WTC11 (cell line): Measurements from ENCODE around the gene ZNF439.

ENCODE experiments used
- ATF2 ChIP-seq: sonication (generic); formaldehyde crosslinking; IDR thresholded peaks from 2 replicates; pipeline ENCODE4 v1.8.1; 2022; ENCODE audit warnings: low read depth, missing genetic modification reagents, borderline replicate concordance
- ATF3 ChIP-seq: sonication (generic); formaldehyde crosslinking; conservative IDR thresholded peaks from 2 replicates; pipeline ENCODE4 v1.8.1; 2022; ENCODE audit warnings: mild to moderate bottlenecking, missing genetic modification reagents
- CBFB ChIP-seq: sonication (generic); formaldehyde crosslinking; IDR thresholded peaks from 2 replicates; pipeline ENCODE4 v1.8.1; 2022; ENCODE audit warnings: mild to moderate bottlenecking, low read depth, missing genetic modification reagents
- CTCF ChIP-seq: fragments of 200-600 bp; IDR thresholded peaks from 2 replicates; pipeline ENCODE4 v1.8.0; 2022; ENCODE audit warnings: antibody characterized with exemption
- ELF4 ChIP-seq: sonication (generic); formaldehyde crosslinking; IDR thresholded peaks from 2 replicates; pipeline ENCODE4 v1.8.1; 2022; ENCODE audit warnings: low read depth, mild to moderate bottlenecking, moderate library complexity, missing genetic modification reagents
- JUN ChIP-seq: sonication (generic); formaldehyde crosslinking; IDR thresholded peaks from 2 replicates; pipeline ENCODE4 v1.8.0; 2023; ENCODE audit warnings: mild to moderate bottlenecking, missing genetic modification reagents
- MLX ChIP-seq: sonication (generic); formaldehyde crosslinking; IDR thresholded peaks from 2 replicates; pipeline ENCODE4 v1.8.1; 2023; ENCODE audit warnings: mild to moderate bottlenecking, missing genetic modification reagents, moderate library complexity
- PRDM15 ChIP-seq: sonication (generic); formaldehyde crosslinking; IDR thresholded peaks from 2 replicates; pipeline ENCODE4 v1.8.0; 2022; ENCODE audit warnings: missing genetic modification reagents
- SOX15 ChIP-seq: fragments of 250-450 bp; sonication (Bioruptor Pico); IDR thresholded peaks from 2 replicates; pipeline ENCODE4 v1.9.0; 2021; ENCODE audit warnings: mild to moderate bottlenecking
- TEAD1 ChIP-seq: sonication (generic); formaldehyde crosslinking; IDR thresholded peaks from 2 replicates; pipeline ENCODE4 v1.8.0; 2022; ENCODE audit warnings: mild to moderate bottlenecking, missing genetic modification reagents
- USF1 ChIP-seq: sonication (generic); formaldehyde crosslinking; IDR thresholded peaks from 2 replicates; pipeline ENCODE4 v1.8.0; 2022; ENCODE audit warnings: mild to moderate bottlenecking, missing genetic modification reagents
- USF2 ChIP-seq: sonication (generic); formaldehyde crosslinking; IDR thresholded peaks from 2 replicates; pipeline ENCODE4 v1.8.1; 2023; ENCODE audit warnings: mild to moderate bottlenecking, missing genetic modification reagents, moderate library complexity
- ZNF423 ChIP-seq: fragments of 250-450 bp; sonication (Bioruptor Pico); IDR thresholded peaks from 2 replicates; pipeline ENCODE4 v2.1.2; 2022; ENCODE audit warnings: mild to moderate bottlenecking, moderate library complexity

GRCh38 chr19:11868188-11868587 lies 19.7 kb downstream of the ZNF439 start:
- no peak for TF ChIP-seq ZNF423 (CRISPR knock-in tag)
- no peak for TF ChIP-seq CTCF
- no peak for TF ChIP-seq MLX (CRISPR knock-in tag)
- TF ChIP-seq ATF3, result no peak
- no peak for TF ChIP-seq USF2 (CRISPR knock-in tag)
- TF ChIP-seq SOX15, result no peak
- TF ChIP-seq JUN (CRISPR knock-in tag), result no peak
- no peak for TF ChIP-seq ATF2 (CRISPR knock-in tag)
- TF ChIP-seq USF1 (CRISPR knock-in tag), result no peak
- TF ChIP-seq CBFB (CRISPR knock-in tag), result no peak
- no peak for TF ChIP-seq TEAD1 (CRISPR knock-in tag)
- no peak for TF ChIP-seq ELF4 (CRISPR knock-in tag)
- no peak for TF ChIP-seq PRDM15 (CRISPR knock-in tag)
